ENCODE measurements around the gene RASSF10. TPM values are rescaled to one million over a fixed set of nuclear protein-coding genes. Genes with fewer than 3 reads are reported as not detected.
"Not testable (repeated sequence)": the region's sequence is repeated elsewhere in the genome, so short reads cannot be mapped to it uniquely, and the experiment has no call there.

The RASSF10 gene
- total RNA-seq, 1 experiment from 2014 or later, result not detected

- no peak overlapping the region for H3K27ac ChIP-seq
- no peak for DNase-seq (ENCODE audit: low read depth in 1 of 2, low spot score in 2 of 2)
- no peaks in the 10 kb centered on the region for H3K4me1 ChIP-seq (replicated peaks)
- H3K9me3 ChIP-seq (replicated peaks), result no peaks in the 10 kb centered on the region
- H3K27me3 ChIP-seq (replicated peaks), result peaks cover 54% of the 10 kb centered on the region
- no peak overlapping the region for H3K4me3 ChIP-seq
- no peaks in the 10 kb centered on the region for H3K36me3 ChIP-seq
Observed at GRCh38 chr11:13042873-13043342, 33.8 kb downstream of the RASSF10 start.

GRCh38 chr11:13043912-13044628 is 35.0 kb downstream of the RASSF10 start:
- Histone ChIP-seq H3K27me3 (replicated peaks) (peaks cover 46% of the 10 kb centered on the region), H3K4me1 (replicated peaks) (no peaks in the 10 kb centered on the region), H3K36me3 (no peaks in the 10 kb centered on the region), H3K4me3 (no peak overlapping the region), H3K9me3 (replicated peaks) (no peaks in the 10 kb centered on the region), H3K27ac (no peak overlapping the region)
- no peak for DNase-seq (ENCODE audit: low read depth in 1 of 2, low spot score in 2 of 2)

GRCh38 chr11:13045089-13045488 is 36.0 kb downstream of the RASSF10 start:
- not testable (repeated sequence) for H3K4me3 ChIP-seq; H3K4me1 ChIP-seq (replicated peaks); DNase-seq (ENCODE audit: low read depth in 1 of 2, low spot score in 2 of 2); H3K36me3 ChIP-seq; H3K27ac ChIP-seq; H3K9me3 ChIP-seq (replicated peaks)
- peaks cover 40% of the 10 kb centered on the region for H3K27me3 ChIP-seq (replicated peaks)

- no peak for DNase-seq (ENCODE audit: low read depth in 1 of 2, low spot score in 2 of 2)
- Histone ChIP-seq H3K4me3 (no peak overlapping the region), H3K9me3 (replicated peaks) (no peaks in the 10 kb centered on the region), H3K27me3 (replicated peaks) (peaks cover 43% of the 10 kb centered on the region), H3K27ac (no peak overlapping the region), H3K4me1 (replicated peaks) (no peaks in the 10 kb centered on the region), H3K36me3 (no peaks in the 10 kb centered on the region; the same call in 1 of the 2 replicates)
Observed at GRCh38 chr11:13045734-13046133, 36.6 kb downstream of the RASSF10 start.

DNA sequence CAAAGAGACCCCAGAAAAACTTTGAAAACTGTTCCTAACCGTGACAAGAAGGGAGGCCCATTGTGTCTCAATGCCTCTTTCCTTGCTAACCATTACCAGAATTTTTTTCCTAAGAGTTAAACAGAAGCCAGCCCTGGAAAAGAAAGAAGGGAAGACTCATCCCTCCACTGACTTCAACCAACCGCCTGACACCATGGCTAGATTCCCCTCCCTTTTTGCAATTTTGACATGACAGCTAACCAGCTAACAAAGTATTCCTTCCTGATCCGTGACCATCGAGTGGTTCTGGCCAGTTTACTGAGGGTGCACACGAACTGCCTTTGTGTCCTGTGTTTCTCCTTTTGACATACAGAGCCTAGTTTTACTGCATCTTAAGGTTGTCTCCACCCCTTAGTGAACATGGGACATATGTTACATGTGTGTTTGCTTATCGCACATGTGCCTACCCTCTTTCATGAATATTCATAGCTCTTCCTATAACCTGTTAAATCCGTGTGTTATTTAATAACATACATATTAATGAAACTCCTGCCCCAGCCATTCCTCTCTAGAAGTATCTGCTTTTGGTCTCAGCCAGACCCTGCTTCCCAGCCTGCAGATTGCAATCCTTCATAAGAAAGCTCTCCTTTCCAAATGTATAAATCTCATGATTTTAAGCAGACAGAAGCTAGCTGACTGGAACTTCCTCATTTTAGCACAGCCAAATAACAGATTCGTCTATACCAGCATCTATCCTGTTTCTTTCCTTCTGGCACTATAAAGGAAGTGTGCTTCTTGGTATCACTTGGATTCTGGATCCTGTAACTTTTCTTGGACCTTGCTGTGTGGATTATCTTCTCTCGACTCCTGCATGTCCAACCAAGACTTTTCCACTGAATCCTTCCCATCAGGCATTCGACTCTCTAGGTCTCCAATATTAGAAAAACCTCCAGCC is 37.8 kb downstream of the RASSF10 start:
- Histone ChIP-seq H3K27ac (no peak overlapping the region), H3K27me3 (replicated peaks) (peaks cover 37% of the 10 kb centered on the region), H3K4me3 (no peak overlapping the region), H3K36me3 (no peaks in the 10 kb centered on the region; the same call in 1 of the 2 replicates), H3K9me3 (replicated peaks) (no peaks in the 10 kb centered on the region), H3K4me1 (replicated peaks) (no peaks in the 10 kb centered on the region)
- DNase-seq (ENCODE audit: low read depth in 1 of 2, low spot score in 2 of 2), result no peak

GRCh38 chr11:13047884-13048283 is 38.8 kb downstream of the RASSF10 start:
- H3K36me3 ChIP-seq, result no peaks in the 10 kb centered on the region; the same call in 1 of the 2 replicates
- H3K9me3 ChIP-seq (replicated peaks), result no peaks in the 10 kb centered on the region
- no peak overlapping the region for H3K27ac ChIP-seq
- H3K4me3 ChIP-seq, result no peak overlapping the region
- H3K4me1 ChIP-seq (replicated peaks), result no peaks in the 10 kb centered on the region
- DNase-seq (ENCODE audit: low read depth in 1 of 2, low spot score in 2 of 2), result no peak
- H3K27me3 ChIP-seq (replicated peaks), result peaks cover 31% of the 10 kb centered on the region

- Histone ChIP-seq H3K27me3 (replicated peaks) (peaks cover 14% of the 10 kb centered on the region), H3K4me3 (no peak overlapping the region), H3K4me1 (replicated peaks) (no peaks in the 10 kb centered on the region), H3K27ac (no peak overlapping the region), H3K9me3 (replicated peaks) (no peaks in the 10 kb centered on the region), H3K36me3 (no peaks in the 10 kb centered on the region; the same call in 1 of the 2 replicates)
- DNase-seq (ENCODE audit: low read depth in 1 of 2, low spot score in 2 of 2), result no peak
Observed at GRCh38 chr11:13051257-13051656, 42.1 kb downstream of the RASSF10 start.

DNA sequence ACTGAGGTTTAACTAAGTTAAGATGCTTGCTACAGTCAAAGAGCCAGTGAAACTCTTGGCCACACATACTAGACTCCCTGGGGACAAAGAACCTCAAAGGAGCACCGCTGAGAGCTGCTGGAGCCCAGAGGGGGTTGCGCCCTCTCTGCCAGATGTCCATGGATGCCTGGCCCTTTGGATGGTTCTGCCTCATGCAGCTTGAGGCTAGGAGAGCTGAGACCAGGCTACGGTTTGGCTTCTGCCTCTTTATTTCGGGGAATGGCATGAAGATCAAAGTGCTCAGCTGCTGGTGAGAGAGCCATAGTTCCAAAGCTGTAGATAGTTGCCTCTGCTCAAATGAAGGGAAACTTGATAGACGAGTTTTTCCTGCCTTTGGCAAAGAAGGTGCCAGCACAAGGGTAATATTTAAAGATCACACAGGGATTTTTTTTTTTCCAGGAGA is 43.0 kb downstream of the RASSF10 start:
- Histone ChIP-seq H3K27ac (no peak overlapping the region), H3K36me3 (no peaks in the 10 kb centered on the region; the same call in 1 of the 2 replicates), H3K4me3 (no peak overlapping the region), H3K9me3 (replicated peaks) (no peaks in the 10 kb centered on the region), H3K4me1 (replicated peaks) (no peaks in the 10 kb centered on the region), H3K27me3 (replicated peaks) (peaks cover 14% of the 10 kb centered on the region)
- DNase-seq (ENCODE audit: low read depth in 1 of 2, low spot score in 2 of 2), result no peak

GRCh38 chr11:13053255-13053917 is 44.3 kb downstream of the RASSF10 start:
- no peak overlapping the region for H3K4me3 ChIP-seq
- H3K4me1 ChIP-seq (replicated peaks), result no peaks in the 10 kb centered on the region
- no peaks in the 10 kb centered on the region; the same call in 1 of the 2 replicates for H3K36me3 ChIP-seq
- H3K27me3 ChIP-seq (replicated peaks), result peaks cover 14% of the 10 kb centered on the region
- DNase-seq (ENCODE audit: low read depth in 1 of 2, low spot score in 2 of 2), result no peak
- no peak overlapping the region for H3K27ac ChIP-seq
- no peaks in the 10 kb centered on the region for H3K9me3 ChIP-seq (replicated peaks)

GRCh38 chr11:13054278-13054677 is 45.2 kb downstream of the RASSF10 start:
- Histone ChIP-seq H3K27me3 (replicated peaks) (peaks cover 14% of the 10 kb centered on the region), H3K27ac (no peak overlapping the region), H3K4me1 (replicated peaks) (no peaks in the 10 kb centered on the region), H3K4me3 (no peak overlapping the region), H3K36me3 (no peaks in the 10 kb centered on the region; the same call in 1 of the 2 replicates), H3K9me3 (replicated peaks) (no peaks in the 10 kb centered on the region)
- no peak for DNase-seq (ENCODE audit: low read depth in 1 of 2, low spot score in 2 of 2)

DNA sequence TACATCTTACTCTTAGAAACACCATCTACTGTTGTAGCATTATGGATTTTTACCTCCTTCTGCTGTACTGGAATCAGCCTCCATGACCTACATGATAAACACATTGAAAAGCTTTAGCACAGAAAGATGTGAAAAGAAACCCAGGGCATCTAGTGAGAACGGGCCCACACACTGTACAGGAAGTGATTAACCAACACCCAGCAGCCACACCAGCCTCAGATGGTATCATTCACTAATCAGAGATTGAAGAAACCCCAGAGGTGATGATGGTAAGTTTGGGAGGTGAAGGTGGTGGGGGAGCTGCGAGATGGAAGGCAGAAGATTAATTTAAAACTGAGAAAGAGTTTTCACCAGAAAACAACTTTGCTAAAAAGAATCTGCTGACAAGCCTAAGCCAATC is 46.1 kb downstream of the RASSF10 start:
- no peaks in the 10 kb centered on the region for H3K4me1 ChIP-seq (replicated peaks)
- H3K27me3 ChIP-seq (replicated peaks), result peaks cover 13% of the 10 kb centered on the region
- no peaks in the 10 kb centered on the region; the same call in 1 of the 2 replicates for H3K36me3 ChIP-seq
- DNase-seq (ENCODE audit: low read depth in 1 of 2, low spot score in 2 of 2), result no peak
- no peaks in the 10 kb centered on the region for H3K9me3 ChIP-seq (replicated peaks)
- no peak overlapping the region for H3K27ac ChIP-seq
- H3K4me3 ChIP-seq, result no peak overlapping the region

- Histone ChIP-seq H3K4me1 (replicated peaks) (no peaks in the 10 kb centered on the region), H3K4me3 (no peak overlapping the region), H3K27ac (no peak overlapping the region), H3K36me3 (no peaks in the 10 kb centered on the region), H3K27me3 (replicated peaks) (peaks cover 12% of the 10 kb centered on the region), H3K9me3 (replicated peaks) (no peaks in the 10 kb centered on the region)
- DNase-seq (ENCODE audit: low read depth in 1 of 2, low spot score in 2 of 2), result no peak
Observed at GRCh38 chr11:13061294-13061990, 52.3 kb downstream of the RASSF10 start.
